ENCODE data around the gene TUBA1B. TPM values are rescaled to one million over a fixed set of nuclear protein-coding genes. Genes with fewer than 3 reads are reported as not detected.
"Not testable (repeated sequence)": the region's sequence is repeated elsewhere in the genome, so short reads cannot be mapped to it uniquely, and the experiment has no call there.

TUBA1B gene
- total RNA-seq, 4 donors from 2014 or later = 608 to 1,018 (median 745) TPM

DNA sequence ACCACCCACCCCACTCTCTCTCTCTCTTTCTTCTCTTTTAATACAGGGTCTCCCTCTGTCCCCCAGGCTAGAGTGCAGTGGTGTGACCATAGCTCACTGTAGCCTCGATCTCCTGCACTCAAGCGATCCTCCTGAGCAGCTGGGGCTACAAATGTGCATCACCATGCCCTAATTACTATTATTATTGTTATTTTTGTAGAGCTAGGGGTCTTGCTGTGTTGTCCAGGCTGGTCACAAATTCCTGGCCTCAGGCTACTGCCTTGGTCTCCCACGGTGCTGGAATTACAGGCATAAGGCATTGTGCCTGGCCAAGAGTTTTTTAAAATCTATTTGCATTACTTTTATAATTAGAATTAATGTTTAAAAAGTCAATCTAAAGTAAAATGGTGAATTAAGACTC lies 23.0 kb upstream of the TUBA1B start:
- no peak for ATAC-seq (ENCODE audit: low FRiP score)
- no peak for DNase-seq (ENCODE audit: low spot score)
- TF ChIP-seq, protein P1, sequence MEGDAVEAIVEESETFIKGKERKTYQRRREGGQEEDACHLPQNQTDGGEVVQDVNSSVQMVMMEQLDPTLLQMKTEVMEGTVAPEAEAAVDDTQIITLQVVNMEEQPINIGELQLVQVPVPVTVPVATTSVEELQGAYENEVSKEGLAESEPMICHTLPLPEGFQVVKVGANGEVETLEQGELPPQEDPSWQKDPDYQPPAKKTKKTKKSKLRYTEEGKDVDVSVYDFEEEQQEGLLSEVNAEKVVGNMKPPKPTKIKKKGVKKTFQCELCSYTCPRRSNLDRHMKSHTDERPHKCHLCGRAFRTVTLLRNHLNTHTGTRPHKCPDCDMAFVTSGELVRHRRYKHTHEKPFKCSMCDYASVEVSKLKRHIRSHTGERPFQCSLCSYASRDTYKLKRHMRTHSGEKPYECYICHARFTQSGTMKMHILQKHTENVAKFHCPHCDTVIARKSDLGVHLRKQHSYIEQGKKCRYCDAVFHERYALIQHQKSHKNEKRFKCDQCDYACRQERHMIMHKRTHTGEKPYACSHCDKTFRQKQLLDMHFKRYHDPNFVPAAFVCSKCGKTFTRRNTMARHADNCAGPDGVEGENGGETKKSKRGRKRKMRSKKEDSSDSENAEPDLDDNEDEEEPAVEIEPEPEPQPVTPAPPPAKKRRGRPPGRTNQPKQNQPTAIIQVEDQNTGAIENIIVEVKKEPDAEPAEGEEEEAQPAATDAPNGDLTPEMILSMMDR (IDR thresholded peaks at IDR 0.05) = no peak

DNA sequence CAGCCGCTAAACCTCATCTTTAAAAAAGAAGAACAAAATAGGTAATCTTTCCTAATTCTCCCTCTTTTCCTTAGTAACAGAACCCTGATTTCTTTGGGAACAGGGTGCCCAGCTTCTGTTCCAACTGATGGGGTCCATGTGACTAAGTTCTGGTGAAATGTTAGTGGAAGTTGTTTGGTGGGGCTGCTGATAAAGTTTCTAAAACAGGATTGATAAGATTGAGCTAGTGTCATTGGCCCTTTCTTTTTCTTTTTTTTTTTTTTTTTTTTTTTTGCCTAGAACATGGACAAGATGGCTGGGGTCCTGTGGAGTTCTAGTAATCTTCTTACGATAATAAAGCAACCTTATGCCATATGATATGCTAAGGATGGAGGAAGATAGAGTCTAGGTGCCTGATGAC lies 16.2 kb upstream of the TUBA1B start:
- DNase-seq (ENCODE audit: low spot score) (no peak), ATAC-seq (ENCODE audit: low FRiP score) (no peak)
- TF ChIP-seq, protein P1 (IDR thresholded peaks at IDR 0.05) = no peak

DNA sequence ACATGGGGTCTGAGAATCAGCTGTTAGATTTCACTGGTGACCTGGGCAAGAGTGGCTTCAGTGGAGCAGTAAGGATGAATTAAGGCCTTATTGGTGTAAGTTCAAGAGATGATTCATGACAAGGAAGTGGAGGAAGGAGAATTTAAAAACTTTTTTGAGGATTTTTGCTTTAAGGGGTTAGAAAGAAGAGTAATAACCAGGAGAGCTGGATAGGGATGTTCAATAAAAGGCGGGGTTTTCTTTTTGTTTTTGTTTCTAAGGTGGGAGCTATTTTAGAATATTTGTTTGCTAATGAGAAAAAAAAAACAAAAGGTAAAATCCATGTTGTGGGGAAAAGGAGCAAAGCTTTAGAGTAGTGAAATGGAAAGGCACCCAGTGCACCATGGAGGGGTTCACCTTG lies 15.2 kb upstream of the TUBA1B start:
- TF ChIP-seq, protein P1 (IDR thresholded peaks at IDR 0.05) = no peak
- no peak for ATAC-seq (ENCODE audit: low FRiP score)
- DNase-seq (ENCODE audit: low spot score) = no peak

DNA sequence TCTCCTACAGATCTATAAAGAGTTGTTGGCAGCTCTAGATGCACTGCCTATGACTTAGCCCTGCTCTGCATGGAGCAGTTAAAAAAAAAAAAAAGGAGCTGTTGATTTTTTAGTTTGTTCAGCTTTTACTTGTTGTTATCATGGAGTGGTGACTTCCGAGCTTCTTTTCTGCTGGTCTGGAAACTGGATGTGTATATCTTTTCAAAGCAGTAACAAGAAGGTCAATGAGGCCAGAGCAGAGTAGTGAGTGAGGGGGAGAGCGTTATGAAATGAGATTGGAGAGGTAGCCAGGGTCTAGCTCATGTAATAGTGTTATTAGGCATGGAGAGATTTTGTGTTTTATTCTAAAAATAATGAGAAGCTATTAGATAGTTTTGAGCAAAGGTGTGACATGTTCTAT lies 13.2 kb upstream of the TUBA1B start:
- TF ChIP-seq, protein P1 (IDR thresholded peaks at IDR 0.05) = no peak
- ATAC-seq (ENCODE audit: low FRiP score) = no peak
- DNase-seq (ENCODE audit: low spot score) = no peak

DNA sequence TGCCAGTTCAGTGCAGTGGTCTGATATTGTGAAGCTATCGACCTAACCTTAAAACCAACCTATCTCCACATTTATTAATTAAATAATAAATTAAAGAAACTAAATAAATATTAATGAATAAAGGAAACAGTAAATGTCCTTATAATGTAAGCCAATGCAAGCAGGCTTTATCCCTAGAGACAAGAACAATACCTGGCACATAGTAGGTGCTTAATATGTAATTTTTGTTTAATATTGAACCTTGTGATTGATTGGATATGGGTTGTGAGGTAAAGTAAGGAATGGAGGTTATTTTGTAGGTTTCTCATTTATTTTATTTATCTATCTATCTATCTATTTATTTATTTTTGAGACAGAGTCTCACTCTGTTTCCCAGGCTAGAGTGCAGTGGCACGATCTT lies 7.8 kb upstream of the TUBA1B start:
- DNase-seq (ENCODE audit: low spot score) (no peak), ATAC-seq (ENCODE audit: low FRiP score) (no peak)
- TF ChIP-seq, protein P1 (IDR thresholded peaks at IDR 0.05) = no peak

DNA sequence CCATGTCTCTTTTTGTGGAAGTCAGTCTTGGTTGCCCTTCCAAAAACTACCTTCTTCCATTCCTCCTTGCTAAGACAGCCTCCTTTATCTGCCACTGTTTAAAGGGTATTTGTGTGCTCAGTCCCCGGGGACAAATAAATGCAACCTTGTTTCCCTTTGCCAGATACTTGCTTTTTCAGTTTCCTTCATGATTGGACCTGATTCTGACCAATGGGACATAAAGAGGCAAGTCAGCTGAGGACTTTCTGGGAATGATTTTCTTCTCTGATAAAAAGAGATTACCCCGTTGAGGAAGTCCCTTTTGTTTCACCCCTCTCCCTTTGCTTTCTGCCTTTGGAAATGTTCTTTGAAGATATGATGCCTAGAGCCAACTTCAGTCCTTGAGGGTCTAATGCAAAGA lies 7.4 kb upstream of the TUBA1B start:
- TF ChIP-seq, protein P1 (IDR thresholded peaks at IDR 0.05) = no peak
- ATAC-seq (ENCODE audit: low FRiP score) (no peak), DNase-seq (ENCODE audit: low spot score) (no peak)

DNA sequence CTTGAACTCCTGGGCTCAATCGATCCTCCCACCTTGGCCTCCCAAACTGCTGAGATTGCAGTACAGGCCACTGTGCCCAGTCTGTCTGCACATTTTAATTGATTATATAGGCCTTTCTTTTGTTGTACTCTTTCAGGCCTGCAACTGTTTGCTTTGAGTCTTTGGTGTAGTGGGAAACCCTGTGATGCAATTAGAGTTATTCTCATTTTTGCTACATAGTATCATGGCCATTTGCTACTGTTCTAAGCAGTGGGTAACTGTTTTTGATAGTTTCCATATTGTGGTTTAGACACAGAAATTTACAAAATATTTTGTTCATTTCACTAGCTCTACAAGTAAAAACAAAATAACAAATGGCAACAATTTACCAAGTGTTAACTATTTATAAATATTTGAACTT lies 6.3 kb upstream of the TUBA1B start:
- TF ChIP-seq, protein P1 (IDR thresholded peaks at IDR 0.05) = no peak
- DNase-seq (ENCODE audit: low spot score) (no peak), ATAC-seq (ENCODE audit: low FRiP score) (no peak)

DNA sequence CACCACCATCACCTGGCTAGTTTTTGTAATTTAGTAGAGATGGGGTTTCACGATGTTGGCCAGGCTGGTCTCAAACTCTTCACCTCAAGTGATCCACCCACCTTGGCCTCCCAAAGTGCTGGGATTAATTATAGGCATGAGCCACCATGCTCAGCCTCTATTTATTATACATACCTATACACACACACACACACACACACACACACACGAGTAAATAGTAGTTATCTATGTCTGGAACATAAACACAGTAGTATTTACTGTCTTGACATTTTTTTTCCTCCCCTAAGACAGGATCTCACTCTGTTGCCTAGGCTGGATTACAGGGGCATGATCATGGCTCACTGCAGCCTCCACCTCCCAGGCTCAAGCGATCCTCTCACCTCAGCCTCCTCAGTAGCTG lies 5.8 kb upstream of the TUBA1B start:
- not testable (repeated sequence) for DNase-seq (ENCODE audit: low spot score); ATAC-seq (ENCODE audit: low FRiP score)
